K562 (cell line): ENCODE measurements around the gene CREB3L2. TPM values are rescaled to one million over a fixed set of nuclear protein-coding genes. Genes with fewer than 3 reads are reported as not detected.

Source experiments
- PHTF2 ChIP-seq: fragments of 250-450 bp; sonication (Bioruptor Pico); IDR thresholded peaks from 2 replicates; pipeline ENCODE4 v1.5.0; 2021; ENCODE audit warnings: mild to moderate bottlenecking
- RBM15 ChIP-seq: fragments of 200-400 bp; formaldehyde crosslinking; IDR thresholded peaks from 2 replicates; pipeline ENCODE4 v1.6.1; 2018; ENCODE audit warnings: mild to moderate bottlenecking, low read length, moderate library complexity; ENCODE audit not compliant: insufficient read depth
- RFX7 ChIP-seq: fragments of 250-450 bp; sonication (Bioruptor Pico); IDR thresholded peaks from 2 replicates; pipeline ENCODE4 v1.5.1; 2021; ENCODE audit warnings: mild to moderate bottlenecking
- TAF15 ChIP-seq: fragments of 200-400 bp; formaldehyde crosslinking; IDR thresholded peaks from 2 replicates; pipeline ENCODE4 v1.6.1; 2017; ENCODE audit warnings: mild to moderate bottlenecking, low read depth, low read length, moderate library complexity
- TEAD2 ChIP-seq: fragments of 450-650 bp; IDR thresholded peaks from 2 replicates; pipeline ENCODE4 v1.6.1; 2016; ENCODE audit warnings: missing genetic modification characterization, control low read depth, missing compliant biosample characterization
- TEAD4 ChIP-seq, 2 experiments: sonication (generic) in 1 of 2; formaldehyde crosslinking in 1 of 2; IDR thresholded peaks; 2 replicates each; pipeline versions ENCODE4 v1.6.1 to v1.8.0; 2012 to 2022; ENCODE audit warnings: borderline replicate concordance in 1 of 2, inconsistent platforms in 1 of 2, low read length in 1 of 2, mild to moderate bottlenecking in 1 of 2, missing genetic modification reagents in 1 of 2
- polyA plus RNA-seq, 8 experiments: library from polyadenylated mRNA; depleted of rRNA in 4 of 8; stranded (reverse) in 5 of 8; unstranded in 3 of 8; fragments of >200 nt; fragmentation: Nextera tagmentation in 2 of 8; fragmentation: Illumina TruSeq in 1 of 8; extraction: Ambion mirVana in 2 of 8; extraction: Trizol in 1 of 8; gene quantifications; 2 replicates each; pipeline versions ENCODE4 v1.2.1 to v1.2.3, GENCODE V29; 2011 to 2014; ENCODE audit warnings: inconsistent platforms in 1 of 8, missing spikeins in 1 of 8
- total RNA-seq, 7 experiments: library from RNA; depleted of rRNA in 6 of 7; stranded (reverse); fragments of >200 nt in 6 of 7; fragmentation: Illumina TruSeq in 2 of 7; extraction: Trizol in 2 of 7; gene quantifications; 2 replicates each; pipeline versions ENCODE4 v1.2.1 to v1.2.3, GENCODE V29; 2011 to 2021; ENCODE audit warnings: low replicate concordance in 1 of 7
- TF ChIP-seq, protein P1 (sequence below): sonication (generic); formaldehyde crosslinking; IDR thresholded peaks from 2 replicates; pipeline ENCODE4 v1.8.1; 2023; ENCODE audit warnings: mild to moderate bottlenecking, missing genetic modification reagents
- TF ChIP-seq, protein P2 (sequence below), 2 experiments: IDR thresholded peaks; 2 replicates each; pipeline ENCODE4 v1.6.1; 2012; ENCODE audit warnings: improper control_type of control experiment in 2 of 2, low read depth in 2 of 2, low read length in 2 of 2, borderline replicate concordance in 1 of 2

Gene CREB3L2
- total and polyA plus RNA-seq, 9 of the 15 experiments (the other 6 are each of a cell fraction or from before 2014, with no cell fraction given) = 7.1 to 45.6 (median 15.8) TPM

DNA sequence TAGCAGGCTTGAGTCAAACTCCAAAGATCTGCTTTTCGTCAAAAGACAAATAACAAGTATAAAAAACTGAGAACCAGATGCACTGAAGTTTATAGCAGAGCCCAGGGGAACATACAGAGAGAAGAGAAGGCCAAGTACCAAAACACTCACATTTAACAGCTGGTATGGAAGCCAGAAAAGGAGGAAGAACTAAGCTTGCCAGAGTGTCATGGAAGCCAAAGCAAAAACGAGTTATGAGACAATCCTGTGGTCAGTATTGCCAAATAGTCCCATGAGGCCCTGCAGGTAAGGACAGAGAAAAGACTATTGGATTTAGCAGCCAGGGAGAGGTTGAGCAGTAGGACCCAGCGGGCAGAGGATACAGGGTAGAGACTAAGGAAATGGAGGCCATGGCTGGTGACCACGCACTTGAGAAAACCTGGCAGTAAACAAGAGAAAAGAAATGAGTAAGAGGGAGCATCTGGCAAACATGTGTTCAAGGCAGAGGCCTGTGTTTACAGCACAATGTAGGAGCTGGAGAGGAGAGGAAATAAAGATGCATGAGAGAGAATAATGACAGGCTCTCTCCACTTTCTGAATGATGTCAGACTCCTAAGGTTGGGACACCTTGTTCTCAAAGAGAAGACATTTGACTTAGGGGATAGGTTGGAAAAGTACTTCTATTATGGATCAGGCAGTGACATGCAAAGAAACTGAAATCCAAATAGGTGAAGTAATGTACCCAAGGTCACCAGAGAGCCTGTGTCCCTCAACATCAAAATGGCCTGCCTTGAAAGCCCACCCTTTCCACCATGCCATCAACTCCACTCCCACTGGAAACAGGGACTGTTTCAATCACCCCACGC lies 9.1 kb downstream of the CREB3L2 start (continued):
- TF ChIP-seq, protein P1, sequence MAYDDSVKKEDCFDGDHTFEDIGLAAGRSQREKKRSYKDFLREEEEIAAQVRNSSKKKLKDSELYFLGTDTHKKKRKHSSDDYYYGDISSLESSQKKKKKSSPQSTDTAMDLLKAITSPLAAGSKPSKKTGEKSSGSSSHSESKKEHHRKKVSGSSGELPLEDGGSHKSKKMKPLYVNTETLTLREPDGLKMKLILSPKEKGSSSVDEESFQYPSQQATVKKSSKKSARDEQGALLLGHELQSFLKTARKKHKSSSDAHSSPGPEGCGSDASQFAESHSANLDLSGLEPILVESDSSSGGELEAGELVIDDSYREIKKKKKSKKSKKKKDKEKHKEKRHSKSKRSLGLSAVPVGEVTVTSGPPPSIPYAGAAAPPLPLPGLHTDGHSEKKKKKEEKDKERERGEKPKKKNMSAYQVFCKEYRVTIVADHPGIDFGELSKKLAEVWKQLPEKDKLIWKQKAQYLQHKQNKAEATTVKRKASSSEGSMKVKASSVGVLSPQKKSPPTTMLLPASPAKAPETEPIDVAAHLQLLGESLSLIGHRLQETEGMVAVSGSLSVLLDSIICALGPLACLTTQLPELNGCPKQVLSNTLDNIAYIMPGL (CRISPR knock-in tag) = no peak
- TF ChIP-seq TAF15 = no peak
- TF ChIP-seq RFX7 (CRISPR knock-in tag) = no peak
- peak; percentile 19; the same call in 1 of the 2 replicates for TF ChIP-seq TEAD4 (IDR thresholded peaks at IDR 0.05; ENCODE audit: low read length)
- no peak for TF ChIP-seq TEAD4 (CRISPR knock-in tag; IDR thresholded peaks at IDR 0.05; ENCODE audit: borderline replicate concordance)
- TF ChIP-seq TEAD2 (tag) = peak; percentile 30; the same call in 1 of the 2 replicates
- TF ChIP-seq, protein P2, sequence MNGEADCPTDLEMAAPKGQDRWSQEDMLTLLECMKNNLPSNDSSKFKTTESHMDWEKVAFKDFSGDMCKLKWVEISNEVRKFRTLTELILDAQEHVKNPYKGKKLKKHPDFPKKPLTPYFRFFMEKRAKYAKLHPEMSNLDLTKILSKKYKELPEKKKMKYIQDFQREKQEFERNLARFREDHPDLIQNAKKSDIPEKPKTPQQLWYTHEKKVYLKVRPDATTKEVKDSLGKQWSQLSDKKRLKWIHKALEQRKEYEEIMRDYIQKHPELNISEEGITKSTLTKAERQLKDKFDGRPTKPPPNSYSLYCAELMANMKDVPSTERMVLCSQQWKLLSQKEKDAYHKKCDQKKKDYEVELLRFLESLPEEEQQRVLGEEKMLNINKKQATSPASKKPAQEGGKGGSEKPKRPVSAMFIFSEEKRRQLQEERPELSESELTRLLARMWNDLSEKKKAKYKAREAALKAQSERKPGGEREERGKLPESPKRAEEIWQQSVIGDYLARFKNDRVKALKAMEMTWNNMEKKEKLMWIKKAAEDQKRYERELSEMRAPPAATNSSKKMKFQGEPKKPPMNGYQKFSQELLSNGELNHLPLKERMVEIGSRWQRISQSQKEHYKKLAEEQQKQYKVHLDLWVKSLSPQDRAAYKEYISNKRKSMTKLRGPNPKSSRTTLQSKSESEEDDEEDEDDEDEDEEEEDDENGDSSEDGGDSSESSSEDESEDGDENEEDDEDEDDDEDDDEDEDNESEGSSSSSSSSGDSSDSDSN (IDR thresholded peaks at IDR 0.05; ENCODE audit: borderline replicate concordance in 1 of 2, low read depth in 2 of 2, low read length in 2 of 2) = no peak
- TF ChIP-seq RBM15 = no peak
- 0 out of 2 replicates have a peak, but pooled peaks have one; percentile 13 for TF ChIP-seq PHTF2 (CRISPR knock-in tag)
